ENCODE measurements around the gene CAMK2A. TPM values are rescaled to one million over a fixed set of nuclear protein-coding genes. Genes with fewer than 3 reads are reported as not detected.

Gene CAMK2A
- total RNA-seq, 2 donors from 2014 or later: 0.05 to 0.61 TPM

DNA sequence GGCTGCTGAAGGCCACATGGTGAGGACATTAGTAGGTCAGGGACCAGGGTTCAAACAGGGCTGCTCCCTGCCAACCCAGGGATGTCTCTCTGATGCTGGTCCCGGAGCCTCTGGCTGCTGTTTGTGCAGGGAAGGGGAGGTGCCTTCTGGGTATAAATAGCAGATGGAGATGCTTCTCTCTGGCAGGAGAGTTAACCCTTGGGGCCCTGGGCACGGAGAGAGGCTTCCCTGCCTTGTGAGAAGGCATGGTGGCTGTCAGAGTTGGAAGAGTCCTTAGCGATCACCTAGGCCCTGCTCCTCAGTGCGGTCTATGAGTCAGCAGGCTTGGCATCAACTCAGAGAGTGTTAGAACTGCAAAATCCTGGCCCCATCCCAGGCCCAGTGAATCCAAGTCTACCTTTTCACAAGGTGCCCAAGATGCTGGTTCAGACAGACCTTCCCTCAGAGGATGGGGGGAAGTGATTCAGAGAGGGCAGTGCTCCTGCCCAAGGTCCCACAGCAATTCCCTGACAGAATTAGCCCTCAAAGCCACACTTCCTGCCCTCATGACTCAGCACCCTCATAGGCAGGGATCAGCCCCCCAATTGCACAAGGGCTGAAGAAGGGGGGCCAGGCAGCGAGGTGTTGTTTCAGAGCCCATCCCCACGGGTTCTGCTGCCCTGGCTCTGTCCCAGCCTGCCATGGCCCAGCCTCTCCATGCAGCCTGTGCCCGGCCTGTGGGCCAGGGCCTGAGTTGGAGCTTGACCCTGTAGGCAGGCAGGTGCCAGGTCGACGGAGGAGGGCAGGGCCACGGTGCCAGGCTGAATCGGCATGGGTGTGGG lies 25.6 kb downstream of the CAMK2A start:
- intact Hi-C loops (cut with DNase I): no loop called here
- no peak for DNase-seq
- Histone ChIP-seq H3K4me3 (no peak overlapping the region), H3K36me3 (no peaks in the 10 kb centered on the region), H3K9ac (ENCODE audit: low read depth in 2 of 2, low read length in 2 of 2) (no peak overlapping the region), H3K27ac (no peak overlapping the region), H3K27me3 (no peaks in the 10 kb centered on the region), H3K9me3 (no peaks in the 10 kb centered on the region), H3K4me1 (no peaks in the 10 kb centered on the region)
- TF ChIP-seq, protein P1, sequence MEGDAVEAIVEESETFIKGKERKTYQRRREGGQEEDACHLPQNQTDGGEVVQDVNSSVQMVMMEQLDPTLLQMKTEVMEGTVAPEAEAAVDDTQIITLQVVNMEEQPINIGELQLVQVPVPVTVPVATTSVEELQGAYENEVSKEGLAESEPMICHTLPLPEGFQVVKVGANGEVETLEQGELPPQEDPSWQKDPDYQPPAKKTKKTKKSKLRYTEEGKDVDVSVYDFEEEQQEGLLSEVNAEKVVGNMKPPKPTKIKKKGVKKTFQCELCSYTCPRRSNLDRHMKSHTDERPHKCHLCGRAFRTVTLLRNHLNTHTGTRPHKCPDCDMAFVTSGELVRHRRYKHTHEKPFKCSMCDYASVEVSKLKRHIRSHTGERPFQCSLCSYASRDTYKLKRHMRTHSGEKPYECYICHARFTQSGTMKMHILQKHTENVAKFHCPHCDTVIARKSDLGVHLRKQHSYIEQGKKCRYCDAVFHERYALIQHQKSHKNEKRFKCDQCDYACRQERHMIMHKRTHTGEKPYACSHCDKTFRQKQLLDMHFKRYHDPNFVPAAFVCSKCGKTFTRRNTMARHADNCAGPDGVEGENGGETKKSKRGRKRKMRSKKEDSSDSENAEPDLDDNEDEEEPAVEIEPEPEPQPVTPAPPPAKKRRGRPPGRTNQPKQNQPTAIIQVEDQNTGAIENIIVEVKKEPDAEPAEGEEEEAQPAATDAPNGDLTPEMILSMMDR (IDR thresholded peaks at IDR 0.05): no peak

DNA sequence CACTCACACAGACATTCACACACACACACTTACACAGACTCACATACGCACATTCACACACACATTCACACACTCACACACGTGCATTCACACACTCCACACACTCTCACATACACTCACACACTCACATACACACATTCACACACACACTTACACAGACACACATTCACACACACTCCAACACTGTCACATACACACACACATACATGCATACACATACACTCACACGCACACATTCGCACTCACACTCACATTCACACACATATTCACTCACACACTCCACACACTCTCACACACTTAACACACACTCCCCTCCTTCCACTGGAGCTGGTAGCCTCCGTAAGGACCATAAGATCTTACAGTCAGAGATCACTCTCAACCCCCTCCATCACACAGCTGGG lies 26.2 kb downstream of the CAMK2A start:
- intact Hi-C loops (cut with DNase I): no loop called here
- no peak overlapping the region for H3K9ac ChIP-seq (ENCODE audit: low read depth in 2 of 2, low read length in 2 of 2)
- H3K27ac ChIP-seq: no peak overlapping the region
- H3K36me3 ChIP-seq: no peaks in the 10 kb centered on the region
- H3K4me1 ChIP-seq: no peaks in the 10 kb centered on the region
- TF ChIP-seq, protein P1 (IDR thresholded peaks at IDR 0.05): no peak
- no peaks in the 10 kb centered on the region for H3K9me3 ChIP-seq
- DNase-seq: no peak
- no peaks in the 10 kb centered on the region for H3K27me3 ChIP-seq
- H3K4me3 ChIP-seq: no peak overlapping the region

DNA sequence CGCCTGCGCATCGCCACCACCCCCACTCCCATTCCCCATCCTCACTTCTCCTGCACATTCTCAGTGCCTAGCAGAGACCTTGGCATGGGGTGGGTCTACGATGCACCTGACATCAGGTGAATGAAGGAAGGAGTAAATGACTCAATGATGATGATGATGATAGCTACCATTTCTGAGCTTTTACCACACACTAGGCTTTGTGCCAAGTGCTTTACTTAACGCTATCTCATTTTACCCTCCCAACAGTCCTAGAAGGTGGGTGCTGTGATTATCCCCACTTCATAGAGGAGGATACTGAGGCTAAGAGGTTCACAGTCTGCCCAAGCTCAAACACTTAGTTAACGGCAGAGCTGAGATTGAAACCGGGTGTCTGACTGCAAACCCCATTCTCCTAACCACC lies 27.1 kb downstream of the CAMK2A start:
- no peaks in the 10 kb centered on the region for H3K36me3 ChIP-seq
- H3K9me3 ChIP-seq: no peaks in the 10 kb centered on the region
- H3K9ac ChIP-seq (ENCODE audit: low read depth in 2 of 2, low read length in 2 of 2): no peak overlapping the region
- no peak for DNase-seq
- no peak overlapping the region for H3K27ac ChIP-seq
- TF ChIP-seq, protein P1 (IDR thresholded peaks at IDR 0.05): no peak
- H3K4me1 ChIP-seq: no peaks in the 10 kb centered on the region
- intact Hi-C loops (cut with DNase I): no loop called here
- no peak overlapping the region for H3K4me3 ChIP-seq
- H3K27me3 ChIP-seq: no peaks in the 10 kb centered on the region

DNA sequence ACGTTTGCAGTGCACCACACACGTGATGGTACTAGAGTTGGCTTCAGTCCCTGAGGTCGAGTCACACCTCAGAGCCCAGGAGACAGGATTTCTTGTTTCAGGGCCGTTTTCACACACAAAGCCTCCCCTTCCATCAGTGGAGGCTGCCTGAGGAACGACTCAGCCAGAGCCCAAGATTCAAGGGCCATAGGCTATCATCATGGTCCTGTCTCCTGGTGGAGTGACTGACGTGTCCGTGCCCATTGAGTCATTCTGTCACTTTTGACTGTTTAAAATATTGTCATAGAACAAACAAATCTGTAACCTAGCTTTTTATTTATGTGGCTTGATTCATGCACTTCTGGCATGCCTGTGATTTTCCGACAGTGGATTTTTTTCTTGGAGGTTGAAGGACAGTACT lies 28.3 kb downstream of the CAMK2A start:
- no peak overlapping the region for H3K9ac ChIP-seq (ENCODE audit: low read depth in 2 of 2, low read length in 2 of 2)
- intact Hi-C loops (cut with DNase I): no loop called here
- H3K27me3 ChIP-seq: no peaks in the 10 kb centered on the region
- TF ChIP-seq, protein P1 (IDR thresholded peaks at IDR 0.05): no peak
- DNase-seq: no peak
- no peak overlapping the region for H3K4me3 ChIP-seq
- no peak overlapping the region for H3K27ac ChIP-seq
- H3K36me3 ChIP-seq: no peaks in the 10 kb centered on the region
- no peaks in the 10 kb centered on the region for H3K4me1 ChIP-seq
- H3K9me3 ChIP-seq: no peaks in the 10 kb centered on the region

DNA sequence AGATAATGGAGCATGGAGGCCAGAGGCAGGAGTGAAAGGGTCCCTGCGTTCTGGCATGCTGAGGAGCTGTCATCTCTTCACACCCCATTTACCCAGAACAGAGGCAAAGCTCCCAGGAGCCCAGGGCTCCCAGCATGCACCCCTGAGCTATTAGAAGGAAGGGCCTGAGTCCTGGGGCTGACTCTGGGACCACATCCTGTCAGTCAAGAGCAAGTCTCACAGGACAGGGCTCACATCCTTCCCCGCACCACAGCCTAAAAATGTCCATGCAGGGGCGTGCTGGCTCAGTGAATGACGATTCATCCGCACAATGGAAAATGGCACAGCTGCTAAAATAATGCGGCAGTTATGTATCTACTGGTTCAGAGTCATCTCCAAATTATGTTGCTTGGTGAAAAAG lies 31.4 kb downstream of the CAMK2A start:
- no peaks in the 10 kb centered on the region for H3K27me3 ChIP-seq
- intact Hi-C loops (cut with DNase I): no loop called here
- TF ChIP-seq, protein P1 (IDR thresholded peaks at IDR 0.05): no peak

More for the DNA sequence above, 31.4 kb downstream of the CAMK2A start:
- Histone ChIP-seq H3K36me3 (no peaks in the 10 kb centered on the region), H3K4me3 (no peak overlapping the region), H3K9ac (ENCODE audit: low read depth in 2 of 2, low read length in 2 of 2) (no peak overlapping the region), H3K9me3 (no peaks in the 10 kb centered on the region), H3K27ac (no peak overlapping the region), H3K4me1 (no peaks in the 10 kb centered on the region)
- no peak for DNase-seq

Data from colonic mucosa (tissue), 4 donors.